ENCODE measurements around the gene PRKG1.

PRKG1 gene

GRCh38 chr10:52326382-52326781 is 1252.1 kb downstream of the PRKG1 start:
- TF ChIP-seq SPI1 (IDR thresholded peaks at IDR 0.05; ENCODE audit: borderline replicate concordance, low read depth) (no peak), POLR2AphosphoS5 (IDR thresholded peaks at IDR 0.05; ENCODE audit: low read depth) (no peak), GABPA (IDR thresholded peaks at IDR 0.05; ENCODE audit: low read depth) (no peak)
- TF ChIP-seq, protein P1, sequence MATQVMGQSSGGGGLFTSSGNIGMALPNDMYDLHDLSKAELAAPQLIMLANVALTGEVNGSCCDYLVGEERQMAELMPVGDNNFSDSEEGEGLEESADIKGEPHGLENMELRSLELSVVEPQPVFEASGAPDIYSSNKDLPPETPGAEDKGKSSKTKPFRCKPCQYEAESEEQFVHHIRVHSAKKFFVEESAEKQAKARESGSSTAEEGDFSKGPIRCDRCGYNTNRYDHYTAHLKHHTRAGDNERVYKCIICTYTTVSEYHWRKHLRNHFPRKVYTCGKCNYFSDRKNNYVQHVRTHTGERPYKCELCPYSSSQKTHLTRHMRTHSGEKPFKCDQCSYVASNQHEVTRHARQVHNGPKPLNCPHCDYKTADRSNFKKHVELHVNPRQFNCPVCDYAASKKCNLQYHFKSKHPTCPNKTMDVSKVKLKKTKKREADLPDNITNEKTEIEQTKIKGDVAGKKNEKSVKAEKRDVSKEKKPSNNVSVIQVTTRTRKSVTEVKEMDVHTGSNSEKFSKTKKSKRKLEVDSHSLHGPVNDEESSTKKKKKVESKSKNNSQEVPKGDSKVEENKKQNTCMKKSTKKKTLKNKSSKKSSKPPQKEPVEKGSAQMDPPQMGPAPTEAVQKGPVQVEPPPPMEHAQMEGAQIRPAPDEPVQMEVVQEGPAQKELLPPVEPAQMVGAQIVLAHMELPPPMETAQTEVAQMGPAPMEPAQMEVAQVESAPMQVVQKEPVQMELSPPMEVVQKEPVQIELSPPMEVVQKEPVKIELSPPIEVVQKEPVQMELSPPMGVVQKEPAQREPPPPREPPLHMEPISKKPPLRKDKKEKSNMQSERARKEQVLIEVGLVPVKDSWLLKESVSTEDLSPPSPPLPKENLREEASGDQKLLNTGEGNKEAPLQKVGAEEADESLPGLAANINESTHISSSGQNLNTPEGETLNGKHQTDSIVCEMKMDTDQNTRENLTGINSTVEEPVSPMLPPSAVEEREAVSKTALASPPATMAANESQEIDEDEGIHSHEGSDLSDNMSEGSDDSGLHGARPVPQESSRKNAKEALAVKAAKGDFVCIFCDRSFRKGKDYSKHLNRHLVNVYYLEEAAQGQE (IDR thresholded peaks at IDR 0.05; ENCODE audit: insufficient replicate concordance, low read depth) = no peak
- TF ChIP-seq, protein P2, sequence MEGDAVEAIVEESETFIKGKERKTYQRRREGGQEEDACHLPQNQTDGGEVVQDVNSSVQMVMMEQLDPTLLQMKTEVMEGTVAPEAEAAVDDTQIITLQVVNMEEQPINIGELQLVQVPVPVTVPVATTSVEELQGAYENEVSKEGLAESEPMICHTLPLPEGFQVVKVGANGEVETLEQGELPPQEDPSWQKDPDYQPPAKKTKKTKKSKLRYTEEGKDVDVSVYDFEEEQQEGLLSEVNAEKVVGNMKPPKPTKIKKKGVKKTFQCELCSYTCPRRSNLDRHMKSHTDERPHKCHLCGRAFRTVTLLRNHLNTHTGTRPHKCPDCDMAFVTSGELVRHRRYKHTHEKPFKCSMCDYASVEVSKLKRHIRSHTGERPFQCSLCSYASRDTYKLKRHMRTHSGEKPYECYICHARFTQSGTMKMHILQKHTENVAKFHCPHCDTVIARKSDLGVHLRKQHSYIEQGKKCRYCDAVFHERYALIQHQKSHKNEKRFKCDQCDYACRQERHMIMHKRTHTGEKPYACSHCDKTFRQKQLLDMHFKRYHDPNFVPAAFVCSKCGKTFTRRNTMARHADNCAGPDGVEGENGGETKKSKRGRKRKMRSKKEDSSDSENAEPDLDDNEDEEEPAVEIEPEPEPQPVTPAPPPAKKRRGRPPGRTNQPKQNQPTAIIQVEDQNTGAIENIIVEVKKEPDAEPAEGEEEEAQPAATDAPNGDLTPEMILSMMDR (IDR thresholded peaks at IDR 0.05; ENCODE audit: insufficient read depth, low read length) = no peak
- no peak overlapping the region for H3K27ac ChIP-seq (replicated peaks)
- H3K27me3 ChIP-seq (ENCODE audit: insufficient read depth, poor library complexity, severe bottlenecking) = no peaks in the 10 kb centered on the region
- no peak overlapping the region for H3K4me3 ChIP-seq (replicated peaks; ENCODE audit: insufficient read depth, low read length)
- no peak for DNase-seq (ENCODE audit: low read depth in 1 of 2, low spot score in 1 of 2)

DNA sequence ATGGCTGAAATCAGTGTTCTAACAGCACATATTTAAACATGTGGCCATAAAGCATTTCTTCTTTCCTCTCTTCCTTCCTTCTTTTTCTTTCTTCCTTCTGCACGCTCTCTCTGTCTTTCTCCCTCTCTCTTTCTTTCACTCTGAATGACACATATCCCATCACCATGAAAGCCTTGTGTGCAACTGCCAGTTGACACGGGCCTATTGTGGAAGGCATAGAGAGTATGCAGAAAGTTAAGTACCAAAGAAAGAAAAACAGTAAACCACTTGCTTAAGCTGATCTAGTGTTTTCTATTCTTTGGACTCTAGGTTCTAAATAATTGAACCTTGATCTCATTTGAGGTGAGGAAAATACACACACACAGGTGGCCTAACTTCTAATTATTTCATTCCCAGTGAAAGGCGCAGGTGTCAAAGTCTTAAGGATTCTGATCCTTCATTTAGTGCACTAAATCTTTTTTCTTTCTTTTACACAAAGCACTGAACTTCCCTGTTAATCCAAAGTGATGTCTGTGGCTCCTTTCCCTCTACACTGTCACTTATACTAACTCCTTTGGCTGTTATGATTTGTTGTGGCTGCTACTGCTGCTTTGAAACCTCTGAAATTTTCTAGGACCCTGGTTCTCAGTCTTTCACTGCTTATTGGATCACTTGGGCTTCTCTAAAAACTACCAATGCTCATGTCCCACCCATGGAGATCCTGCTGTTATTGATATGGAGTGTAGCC is 1257.5 kb downstream of the PRKG1 start:
- H3K27me3 ChIP-seq (ENCODE audit: insufficient read depth, poor library complexity, severe bottlenecking) = peaks cover 3% of the 10 kb centered on the region
- H3K4me3 ChIP-seq (replicated peaks; ENCODE audit: insufficient read depth, low read length) = no peak overlapping the region
- no peak overlapping the region for H3K27ac ChIP-seq (replicated peaks)
- no peak for DNase-seq (ENCODE audit: low read depth in 1 of 2, low spot score in 1 of 2)
- no peak for TF ChIP-seq GABPA (IDR thresholded peaks at IDR 0.05; ENCODE audit: low read depth)
- TF ChIP-seq, protein P1 (IDR thresholded peaks at IDR 0.05; ENCODE audit: insufficient replicate concordance, low read depth) = no peak
- TF ChIP-seq, protein P2 (IDR thresholded peaks at IDR 0.05; ENCODE audit: insufficient read depth, low read length) = no peak
- no peak for TF ChIP-seq SPI1 (IDR thresholded peaks at IDR 0.05; ENCODE audit: borderline replicate concordance, low read depth)
- TF ChIP-seq POLR2AphosphoS5 (IDR thresholded peaks at IDR 0.05; ENCODE audit: low read depth) = no peak

- Histone ChIP-seq H3K27me3 (ENCODE audit: insufficient read depth, poor library complexity, severe bottlenecking) (peaks cover 3% of the 10 kb centered on the region), H3K27ac (replicated peaks) (no peak overlapping the region), H3K4me3 (replicated peaks; ENCODE audit: insufficient read depth, low read length) (no peak overlapping the region)
- no peak for DNase-seq (ENCODE audit: low read depth in 1 of 2, low spot score in 1 of 2)
- TF ChIP-seq, protein P2 (IDR thresholded peaks at IDR 0.05; ENCODE audit: insufficient read depth, low read length) = no peak
- TF ChIP-seq, protein P1 (IDR thresholded peaks at IDR 0.05; ENCODE audit: insufficient replicate concordance, low read depth) = no peak
- TF ChIP-seq SPI1 (IDR thresholded peaks at IDR 0.05; ENCODE audit: borderline replicate concordance, low read depth) = no peak
- TF ChIP-seq GABPA (IDR thresholded peaks at IDR 0.05; ENCODE audit: low read depth) = no peak
- TF ChIP-seq POLR2AphosphoS5 (IDR thresholded peaks at IDR 0.05; ENCODE audit: low read depth) = no peak
Observed at GRCh38 chr10:52332815-52333214, 1258.5 kb downstream of the PRKG1 start.

Measured in HL-60 (cell line).